GM21737 (cell line): ENCODE data around the gene RPTOR.

Experiments
- ATAC-seq: cut with Tn5 transposase; IDR thresholded peaks from one replicate; pipeline ENCODE4 v1.9.1; 2021; ENCODE audit warnings: mild to moderate bottlenecking, moderate library complexity; ENCODE audit not compliant: unreplicated experiment

The RPTOR gene

DNA sequence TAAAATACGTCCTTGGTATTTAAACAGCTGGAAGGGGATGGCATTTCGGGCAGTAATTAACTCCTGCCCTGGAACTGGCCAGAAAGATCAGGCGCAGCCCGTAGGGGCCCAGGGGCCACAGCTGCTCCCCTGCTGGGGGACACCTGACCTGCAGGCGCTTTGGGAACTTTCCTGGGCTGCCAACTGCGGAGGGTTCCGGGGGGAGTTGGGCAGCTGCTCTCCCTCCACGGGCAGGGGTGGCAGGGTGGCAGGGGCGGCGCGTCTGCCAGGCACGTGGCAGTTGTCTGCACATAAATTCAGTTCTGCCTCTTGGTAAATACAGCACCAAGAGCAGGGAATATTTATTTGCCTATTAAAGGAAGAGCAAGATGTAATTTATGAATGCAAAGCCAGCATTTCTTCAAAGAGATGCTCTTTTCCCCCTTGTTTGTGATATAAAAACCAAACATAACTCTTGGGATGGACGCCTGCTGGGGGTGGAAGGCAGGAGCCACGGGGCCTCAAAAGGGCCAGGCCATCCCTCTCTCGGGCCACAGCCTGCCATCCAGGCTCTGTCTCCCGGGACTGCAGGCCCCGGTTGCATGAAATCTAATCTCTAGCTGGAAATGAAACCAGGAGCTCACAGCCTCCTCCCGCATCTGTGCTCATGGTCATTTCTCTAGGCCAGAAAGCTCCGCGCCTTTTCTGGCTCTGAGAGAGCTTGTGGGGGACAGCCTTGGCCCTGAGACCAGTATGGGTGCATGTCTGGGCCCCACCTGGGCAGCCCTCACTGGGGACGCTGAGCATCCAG, 417.1 kb downstream of the RPTOR start:
- no peak for ATAC-seq

- ATAC-seq = no peak
These were observed 418.0 kb downstream of the RPTOR start for GRCh38 chr17:80962356-80963329.

DNA sequence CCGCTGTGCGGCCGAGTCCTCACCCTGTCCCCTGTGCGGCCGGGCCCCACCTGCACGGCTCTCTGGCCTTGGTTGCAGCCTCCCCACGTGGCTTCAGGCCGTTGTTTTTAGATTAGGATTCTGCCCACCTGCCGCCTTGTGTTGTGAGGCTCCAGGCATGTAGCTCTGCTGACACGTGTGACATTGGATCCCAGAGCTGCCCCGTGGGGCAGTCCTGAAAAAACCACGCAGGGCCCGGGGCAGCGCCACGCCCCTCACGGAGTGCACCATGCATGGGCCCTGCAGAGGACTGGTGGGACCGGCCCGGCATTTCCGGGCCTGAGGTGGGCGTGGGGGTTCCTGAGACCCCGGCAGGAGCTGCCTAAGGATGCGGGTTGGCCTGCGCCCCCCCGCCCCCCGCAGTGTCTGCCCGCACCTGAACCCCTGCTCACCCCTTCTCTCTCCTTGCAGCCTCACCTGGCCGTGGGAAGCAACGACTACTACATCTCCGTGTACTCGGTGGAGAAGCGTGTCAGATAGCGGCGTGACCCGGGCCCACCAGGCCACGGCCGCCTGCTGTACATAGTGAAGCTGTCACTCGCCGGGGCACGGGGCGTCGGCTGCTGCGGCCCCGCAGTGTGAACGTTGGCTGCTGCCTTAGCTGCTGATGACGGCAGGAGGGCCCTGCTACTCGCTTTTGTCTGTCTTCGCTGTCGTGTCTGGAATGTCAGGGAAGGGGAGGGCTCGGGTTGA, 419.3 kb downstream of the RPTOR start:
- no peak for ATAC-seq

GRCh38 chr17:80964544-80964856, 419.9 kb downstream of the RPTOR start:
- ATAC-seq = no peak

- no peak for ATAC-seq
These were observed 420.4 kb downstream of the RPTOR start for GRCh38 chr17:80964859-80965580.

GRCh38 chr17:80965606-80966005, 421.0 kb downstream of the RPTOR start:
- ATAC-seq = no peak

- no peak for ATAC-seq
These were observed 422.8 kb downstream of the RPTOR start for GRCh38 chr17:80967404-80967872.

GRCh38 chr17:80968602-80969029, 424.0 kb downstream of the RPTOR start:
- no peak for ATAC-seq

DNA sequence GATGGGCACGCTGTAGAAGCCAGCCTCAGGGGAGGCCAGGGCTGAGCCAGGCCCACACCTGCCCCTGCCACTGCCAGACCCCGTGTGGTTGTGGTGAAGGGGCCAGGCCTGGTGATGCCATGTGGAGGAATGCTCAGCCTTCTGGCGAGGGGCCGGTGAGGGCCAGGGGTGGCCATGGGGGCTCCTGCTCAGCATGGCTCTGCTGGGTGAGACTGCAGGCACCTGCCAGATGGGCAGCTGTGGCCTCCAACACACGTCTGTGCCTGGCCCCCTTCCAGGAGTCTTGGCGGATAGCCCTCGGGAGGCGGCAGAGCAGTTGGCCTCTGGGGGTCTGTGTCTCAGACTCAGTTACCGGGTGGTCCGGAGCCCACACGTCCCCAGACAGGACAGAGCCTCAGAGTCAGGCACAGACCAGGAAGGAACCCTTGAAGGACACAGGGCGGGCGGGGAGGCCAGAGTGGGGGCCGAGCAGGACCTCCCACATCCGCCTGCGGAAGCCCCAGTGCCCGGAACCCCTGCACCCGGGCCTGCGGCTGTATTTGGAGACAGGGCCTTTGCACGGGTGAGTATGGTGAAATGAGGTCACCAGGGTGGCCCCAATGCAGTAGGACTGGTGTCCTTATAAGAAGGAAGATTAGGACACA, 424.5 kb downstream of the RPTOR start:
- no peak for ATAC-seq

- ATAC-seq = no peak
These were observed 425.0 kb downstream of the RPTOR start for GRCh38 chr17:80969674-80970043.

DNA sequence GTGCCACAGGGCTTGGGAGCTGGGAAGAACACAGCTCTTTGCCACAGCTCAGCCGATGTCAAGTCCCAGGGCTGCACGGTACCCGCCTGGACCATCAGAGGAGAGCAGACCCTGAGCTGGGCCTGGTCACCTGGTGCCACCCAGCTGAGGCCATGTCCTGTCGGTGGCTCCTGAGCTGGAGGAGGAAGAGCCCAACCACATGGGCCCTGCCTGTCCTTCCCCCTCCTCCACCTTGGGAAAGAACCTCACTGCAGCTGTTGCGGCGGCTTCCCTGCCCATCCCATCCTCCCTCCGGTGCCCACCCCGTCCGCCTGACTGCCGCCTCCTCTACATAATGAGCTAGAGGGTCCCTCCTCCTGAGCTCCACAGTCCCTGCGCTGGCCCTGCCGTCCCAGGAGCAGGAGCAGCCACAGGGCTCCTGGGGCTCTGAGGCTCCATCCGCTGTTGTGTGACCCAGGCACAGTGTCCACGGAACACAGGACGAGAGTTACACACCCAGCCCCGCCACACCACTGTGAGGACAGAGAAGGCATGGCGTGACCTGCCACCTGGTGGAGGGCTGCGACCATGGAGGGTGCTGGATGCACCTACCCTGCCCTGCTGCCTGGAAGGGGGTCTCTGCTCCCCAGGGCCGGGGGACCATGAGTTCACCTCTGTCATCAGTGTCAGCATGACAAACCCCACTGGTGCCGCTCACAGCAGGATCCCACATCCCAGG, 425.6 kb downstream of the RPTOR start:
- ATAC-seq = no peak

DNA sequence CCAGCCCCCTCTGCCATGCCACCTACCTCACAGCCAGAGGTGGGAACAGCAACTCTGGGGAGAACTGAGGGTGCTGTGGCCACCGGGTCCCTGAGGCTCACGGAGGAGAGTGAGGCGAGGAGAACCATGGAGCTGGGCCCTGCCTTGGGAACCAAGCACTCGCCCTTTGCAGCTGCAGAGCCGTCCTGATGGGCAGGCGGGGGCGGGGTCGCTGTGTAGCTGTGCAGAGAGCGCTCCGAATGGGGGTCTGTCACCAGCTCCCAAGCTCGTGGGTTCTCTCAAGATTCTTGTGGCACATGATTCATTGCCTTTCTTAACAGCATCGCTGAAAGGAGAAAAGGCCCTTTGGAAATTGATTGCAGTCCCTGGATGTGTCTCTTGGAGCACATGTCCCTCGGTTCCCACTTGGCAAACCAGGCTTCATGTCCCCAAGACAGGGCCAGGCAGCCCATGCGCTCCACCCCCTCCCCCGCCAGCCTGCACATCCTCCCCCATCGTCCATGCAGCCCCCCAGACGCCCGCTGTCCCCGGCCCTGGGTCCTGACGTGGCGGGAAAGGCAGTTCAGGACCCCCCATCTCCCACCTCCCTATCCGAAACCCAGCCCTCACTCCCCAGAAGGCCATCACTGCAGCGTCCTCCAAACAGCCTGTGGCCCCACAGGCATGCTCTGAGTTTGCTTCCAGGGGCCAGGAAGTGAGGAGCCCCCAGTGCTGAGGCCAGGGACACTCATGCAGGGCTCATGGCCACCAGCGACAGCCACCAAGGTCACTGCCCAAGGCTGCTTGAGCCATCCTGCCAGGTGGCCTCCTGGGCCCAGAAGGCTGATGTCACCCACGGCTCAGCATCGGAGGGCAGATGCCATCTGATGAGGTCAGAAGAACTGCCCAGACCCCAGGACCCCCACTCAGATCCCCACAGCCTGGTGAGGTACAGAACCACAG, 426.4 kb downstream of the RPTOR start:
- ATAC-seq = no peak

GRCh38 chr17:80971704-80972304, 427.2 kb downstream of the RPTOR start:
- no peak for ATAC-seq

DNA sequence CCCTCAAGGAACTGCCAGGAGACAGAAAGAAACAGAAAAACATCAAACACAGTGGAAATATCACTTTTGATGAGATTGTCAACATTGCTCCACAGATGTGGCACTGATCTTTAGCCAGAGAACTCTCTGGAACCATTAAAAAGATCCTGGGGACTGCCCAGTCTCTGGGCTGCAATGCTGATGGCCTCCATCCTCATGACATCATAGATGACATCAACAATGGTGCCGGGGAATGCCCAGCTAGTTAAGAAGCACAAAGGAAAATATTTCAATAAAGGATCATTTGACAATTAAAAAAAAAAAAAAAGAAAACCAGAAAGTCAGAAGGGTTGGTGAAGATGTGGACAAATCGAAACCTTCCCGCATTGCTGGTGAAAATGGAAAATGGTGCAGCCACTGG, 432.1 kb downstream of the RPTOR start:
- no peak for ATAC-seq

- ATAC-seq = no peak
These were observed 432.5 kb downstream of the RPTOR start for GRCh38 chr17:80977172-80977571.

GRCh38 chr17:80978499-80979497, 434.2 kb downstream of the RPTOR start:
- no peak for ATAC-seq
